HepG2 (cell line): ENCODE measurements around the gene MED12L. TPM values are rescaled to one million over a fixed set of nuclear protein-coding genes. Genes with fewer than 3 reads are reported as not detected.

Experiments used
- ADNP ChIP-seq: sonication (generic); formaldehyde crosslinking; IDR thresholded peaks from 2 replicates; pipeline ENCODE4 v1.4.0; 2020; ENCODE audit warnings: missing genetic modification reagents
- ARHGAP35 ChIP-seq: sonication (generic); formaldehyde crosslinking; IDR thresholded peaks from 2 replicates; pipeline ENCODE4 v1.9.0; 2022; ENCODE audit warnings: mild to moderate bottlenecking, inconsistent platforms, moderate library complexity, missing genetic modification reagents, borderline replicate concordance
- CCAR2 ChIP-seq: fragments of 200-400 bp; formaldehyde crosslinking; optimal IDR thresholded peaks from 2 replicates; pipeline ENCODE3; 2018; ENCODE audit warnings: low read depth, mild to moderate bottlenecking, low read length, moderate library complexity
- IRX3 ChIP-seq: sonication (generic); formaldehyde crosslinking; IDR thresholded peaks from 2 replicates; pipeline ENCODE4 v1.8.1; 2023; ENCODE audit warnings: mild to moderate bottlenecking, low read depth, missing genetic modification reagents, borderline replicate concordance
- NFYB ChIP-seq: sonication (generic); formaldehyde crosslinking; IDR thresholded peaks from 2 replicates; pipeline ENCODE4 v1.4.0; 2020; ENCODE audit warnings: missing genetic modification reagents
- RXRA ChIP-seq: sonication (generic); formaldehyde crosslinking; IDR thresholded peaks from 2 replicates; pipeline ENCODE4 v1.5.1; 2020; ENCODE audit warnings: missing genetic modification reagents
- SCMH1 ChIP-seq: sonication (generic); formaldehyde crosslinking; IDR thresholded peaks from 2 replicates; pipeline ENCODE4 v1.9.0; 2021; ENCODE audit warnings: missing genetic modification reagents, mild to moderate bottlenecking, borderline replicate concordance
- YEATS2 ChIP-seq: sonication (generic); formaldehyde crosslinking; IDR thresholded peaks from 2 replicates; pipeline ENCODE4 v1.4.0; 2020; ENCODE audit warnings: missing genetic modification reagents, borderline replicate concordance
- ZBTB38 ChIP-seq: sonication (generic); formaldehyde crosslinking; IDR thresholded peaks from 2 replicates; pipeline ENCODE4 v1.5.1; 2020; ENCODE audit warnings: mild to moderate bottlenecking, missing genetic modification reagents
- ZFY ChIP-seq: sonication (generic); formaldehyde crosslinking; IDR thresholded peaks from 2 replicates; pipeline ENCODE4 v1.4.0; 2020; ENCODE audit warnings: missing genetic modification reagents
- ZNF143 ChIP-seq: sonication (generic); formaldehyde crosslinking; IDR thresholded peaks from 2 replicates; pipeline ENCODE4 v1.4.0; 2020; ENCODE audit warnings: missing genetic modification reagents
- ZNF335 ChIP-seq: sonication (generic); formaldehyde crosslinking; IDR thresholded peaks from 2 replicates; pipeline ENCODE4 v1.4.0; 2020; ENCODE audit warnings: missing genetic modification reagents
- ZNF350 ChIP-seq: sonication (generic); formaldehyde crosslinking; IDR thresholded peaks from 2 replicates; pipeline ENCODE4 v1.4.0; 2020; ENCODE audit warnings: mild to moderate bottlenecking, low read depth, missing genetic modification reagents, borderline replicate concordance
- ZNF484 ChIP-seq: sonication (generic); formaldehyde crosslinking; IDR thresholded peaks from 2 replicates; pipeline ENCODE4 v1.5.1; 2020; ENCODE audit warnings: mild to moderate bottlenecking, low read depth, missing genetic modification reagents, borderline replicate concordance
- ZNF572 ChIP-seq: sonication (generic); formaldehyde crosslinking; IDR thresholded peaks from 2 replicates; pipeline ENCODE4 v1.5.1; 2020; ENCODE audit warnings: mild to moderate bottlenecking, missing genetic modification reagents
- ZNF781 ChIP-seq: sonication (generic); formaldehyde crosslinking; IDR thresholded peaks from 2 replicates; pipeline ENCODE4 v1.5.1; 2020; ENCODE audit warnings: borderline replicate concordance, mild to moderate bottlenecking, missing genetic modification reagents; ENCODE audit errors: not compliant biosample characterization
- ZNF839 ChIP-seq: sonication (generic); formaldehyde crosslinking; IDR thresholded peaks from 2 replicates; pipeline ENCODE4 v1.4.0; 2020; ENCODE audit warnings: missing genetic modification reagents, mild to moderate bottlenecking, borderline replicate concordance
- polyA plus RNA-seq, 8 experiments: library from polyadenylated mRNA; depleted of rRNA in 3 of 8; stranded (reverse) in 7 of 8; unstranded in 1 of 8; fragments of >200 nt; fragmentation: Illumina TruSeq in 4 of 8; extraction: Trizol in 4 of 8; gene quantifications; 2 replicates each; pipeline versions ENCODE4 v1.2.1 to v1.2.3, GENCODE V29; 2011 to 2016; ENCODE audit warnings: low read depth in 4 of 8, missing spikeins in 1 of 8, mixed read lengths in 1 of 8; ENCODE audit not compliant: insufficient read depth in 1 of 8
- total RNA-seq, 5 experiments: library from RNA; depleted of rRNA; stranded (reverse); fragments of >200 nt; fragmentation: Illumina TruSeq; extraction: Trizol; gene quantifications; 2 replicates each; pipeline ENCODE4 v1.2.3, GENCODE V29; 2016; ENCODE audit warnings: low read depth in 1 of 5
- TF ChIP-seq, protein P1 (sequence below): sonication (generic); formaldehyde crosslinking; IDR thresholded peaks from 2 replicates; pipeline ENCODE4 v1.4.0; 2020; ENCODE audit warnings: mild to moderate bottlenecking, missing genetic modification reagents
- TF ChIP-seq, protein P2 (sequence below), 2 experiments: sonication (generic) in 1 of 2; formaldehyde crosslinking in 1 of 2; IDR thresholded peaks; 2 replicates each; pipeline versions ENCODE4 v1.4.0 to v1.6.1; 2018 to 2020; ENCODE audit warnings: missing genetic modification reagents in 2 of 2, borderline replicate concordance in 1 of 2, low read depth in 1 of 2, mild to moderate bottlenecking in 1 of 2, missing biosample characterization in 1 of 2
- TF ChIP-seq, protein P3 (sequence below): sonication (generic); formaldehyde crosslinking; IDR thresholded peaks from 2 replicates; pipeline ENCODE4 v1.5.0; 2020; ENCODE audit warnings: mild to moderate bottlenecking, missing genetic modification reagents

The MED12L gene
- total and polyA plus RNA-seq, 2 of the 13 experiments (the other 11 are each of a cell fraction or from before 2014, with no cell fraction given) = 0.07 to 0.64 TPM

DNA sequence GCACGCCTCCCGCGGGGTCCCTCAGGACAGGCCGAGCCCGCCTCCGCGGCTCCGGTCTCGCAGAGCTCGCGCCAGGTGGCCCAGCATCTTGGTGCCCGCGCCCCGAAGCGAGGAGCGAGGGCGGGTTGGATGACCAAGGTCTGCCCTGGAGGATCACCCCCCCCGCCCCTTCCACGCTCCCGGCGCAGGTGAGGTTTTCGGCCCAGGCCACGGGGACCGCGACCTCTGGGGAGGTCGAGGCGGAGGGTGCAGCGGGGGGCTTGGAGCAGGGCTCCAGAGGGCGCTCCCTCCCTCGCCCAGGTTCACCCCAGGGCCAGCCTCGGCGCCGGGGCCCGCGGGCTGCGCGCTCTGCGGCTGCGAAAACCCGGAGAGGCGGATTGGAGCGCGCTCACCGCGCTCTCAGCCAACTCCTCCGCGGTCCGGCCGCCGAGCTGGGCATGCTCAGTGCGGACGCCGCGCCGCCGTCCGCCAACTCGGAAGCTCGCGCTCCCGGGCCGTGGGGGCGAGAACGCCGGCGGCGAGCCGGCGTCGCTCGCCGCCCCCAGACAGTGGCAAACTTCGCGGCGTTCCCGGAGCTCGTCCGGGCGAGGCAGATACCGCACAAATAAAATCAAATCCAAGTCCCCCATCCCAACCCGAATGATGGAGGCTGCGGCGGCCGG is at the start of gene MED12L (continued):
- TF ChIP-seq, protein P1, sequence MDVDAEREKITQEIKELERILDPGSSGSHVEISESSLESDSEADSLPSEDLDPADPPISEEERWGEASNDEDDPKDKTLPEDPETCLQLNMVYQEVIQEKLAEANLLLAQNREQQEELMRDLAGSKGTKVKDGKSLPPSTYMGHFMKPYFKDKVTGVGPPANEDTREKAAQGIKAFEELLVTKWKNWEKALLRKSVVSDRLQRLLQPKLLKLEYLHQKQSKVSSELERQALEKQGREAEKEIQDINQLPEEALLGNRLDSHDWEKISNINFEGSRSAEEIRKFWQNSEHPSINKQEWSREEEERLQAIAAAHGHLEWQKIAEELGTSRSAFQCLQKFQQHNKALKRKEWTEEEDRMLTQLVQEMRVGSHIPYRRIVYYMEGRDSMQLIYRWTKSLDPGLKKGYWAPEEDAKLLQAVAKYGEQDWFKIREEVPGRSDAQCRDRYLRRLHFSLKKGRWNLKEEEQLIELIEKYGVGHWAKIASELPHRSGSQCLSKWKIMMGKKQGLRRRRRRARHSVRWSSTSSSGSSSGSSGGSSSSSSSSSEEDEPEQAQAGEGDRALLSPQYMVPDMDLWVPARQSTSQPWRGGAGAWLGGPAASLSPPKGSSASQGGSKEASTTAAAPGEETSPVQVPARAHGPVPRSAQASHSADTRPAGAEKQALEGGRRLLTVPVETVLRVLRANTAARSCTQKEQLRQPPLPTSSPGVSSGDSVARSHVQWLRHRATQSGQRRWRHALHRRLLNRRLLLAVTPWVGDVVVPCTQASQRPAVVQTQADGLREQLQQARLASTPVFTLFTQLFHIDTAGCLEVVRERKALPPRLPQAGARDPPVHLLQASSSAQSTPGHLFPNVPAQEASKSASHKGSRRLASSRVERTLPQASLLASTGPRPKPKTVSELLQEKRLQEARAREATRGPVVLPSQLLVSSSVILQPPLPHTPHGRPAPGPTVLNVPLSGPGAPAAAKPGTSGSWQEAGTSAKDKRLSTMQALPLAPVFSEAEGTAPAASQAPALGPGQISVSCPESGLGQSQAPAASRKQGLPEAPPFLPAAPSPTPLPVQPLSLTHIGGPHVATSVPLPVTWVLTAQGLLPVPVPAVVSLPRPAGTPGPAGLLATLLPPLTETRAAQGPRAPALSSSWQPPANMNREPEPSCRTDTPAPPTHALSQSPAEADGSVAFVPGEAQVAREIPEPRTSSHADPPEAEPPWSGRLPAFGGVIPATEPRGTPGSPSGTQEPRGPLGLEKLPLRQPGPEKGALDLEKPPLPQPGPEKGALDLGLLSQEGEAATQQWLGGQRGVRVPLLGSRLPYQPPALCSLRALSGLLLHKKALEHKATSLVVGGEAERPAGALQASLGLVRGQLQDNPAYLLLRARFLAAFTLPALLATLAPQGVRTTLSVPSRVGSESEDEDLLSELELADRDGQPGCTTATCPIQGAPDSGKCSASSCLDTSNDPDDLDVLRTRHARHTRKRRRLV = no peak
- TF ChIP-seq CCAR2 (no peak), ZNF143 (CRISPR knock-in tag) (no peak), ZNF335 (no peak), ZNF350 (0 out of 2 replicates have a peak, but pooled peaks have one; percentile 60), ZNF839 (no peak), RXRA (CRISPR knock-in tag) (peak; percentile 40; the same call in 1 of the 2 replicates), ADNP (CRISPR knock-in tag) (no peak), ZFY (CRISPR knock-in tag) (peak; percentile 42), ZNF572 (CRISPR knock-in tag) (no peak), NFYB (CRISPR knock-in tag) (no peak), YEATS2 (CRISPR knock-in tag) (no peak), SCMH1 (CRISPR knock-in tag) (no peak), ZNF484 (no peak), ARHGAP35 (CRISPR knock-in tag) (no peak; the same call in 1 of the 2 replicates), IRX3 (CRISPR knock-in tag) (no peak), ZBTB38 (CRISPR knock-in tag) (no peak), ZNF781 (CRISPR knock-in tag) (no peak)
- TF ChIP-seq, protein P2, sequence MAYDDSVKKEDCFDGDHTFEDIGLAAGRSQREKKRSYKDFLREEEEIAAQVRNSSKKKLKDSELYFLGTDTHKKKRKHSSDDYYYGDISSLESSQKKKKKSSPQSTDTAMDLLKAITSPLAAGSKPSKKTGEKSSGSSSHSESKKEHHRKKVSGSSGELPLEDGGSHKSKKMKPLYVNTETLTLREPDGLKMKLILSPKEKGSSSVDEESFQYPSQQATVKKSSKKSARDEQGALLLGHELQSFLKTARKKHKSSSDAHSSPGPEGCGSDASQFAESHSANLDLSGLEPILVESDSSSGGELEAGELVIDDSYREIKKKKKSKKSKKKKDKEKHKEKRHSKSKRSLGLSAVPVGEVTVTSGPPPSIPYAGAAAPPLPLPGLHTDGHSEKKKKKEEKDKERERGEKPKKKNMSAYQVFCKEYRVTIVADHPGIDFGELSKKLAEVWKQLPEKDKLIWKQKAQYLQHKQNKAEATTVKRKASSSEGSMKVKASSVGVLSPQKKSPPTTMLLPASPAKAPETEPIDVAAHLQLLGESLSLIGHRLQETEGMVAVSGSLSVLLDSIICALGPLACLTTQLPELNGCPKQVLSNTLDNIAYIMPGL (CRISPR knock-in tag; IDR thresholded peaks at IDR 0.05; ENCODE audit: borderline replicate concordance in 1 of 2, low read depth in 1 of 2) = peak; percentile 48 to 64; a peak in 3 of 4 replicates
- TF ChIP-seq, protein P3, sequence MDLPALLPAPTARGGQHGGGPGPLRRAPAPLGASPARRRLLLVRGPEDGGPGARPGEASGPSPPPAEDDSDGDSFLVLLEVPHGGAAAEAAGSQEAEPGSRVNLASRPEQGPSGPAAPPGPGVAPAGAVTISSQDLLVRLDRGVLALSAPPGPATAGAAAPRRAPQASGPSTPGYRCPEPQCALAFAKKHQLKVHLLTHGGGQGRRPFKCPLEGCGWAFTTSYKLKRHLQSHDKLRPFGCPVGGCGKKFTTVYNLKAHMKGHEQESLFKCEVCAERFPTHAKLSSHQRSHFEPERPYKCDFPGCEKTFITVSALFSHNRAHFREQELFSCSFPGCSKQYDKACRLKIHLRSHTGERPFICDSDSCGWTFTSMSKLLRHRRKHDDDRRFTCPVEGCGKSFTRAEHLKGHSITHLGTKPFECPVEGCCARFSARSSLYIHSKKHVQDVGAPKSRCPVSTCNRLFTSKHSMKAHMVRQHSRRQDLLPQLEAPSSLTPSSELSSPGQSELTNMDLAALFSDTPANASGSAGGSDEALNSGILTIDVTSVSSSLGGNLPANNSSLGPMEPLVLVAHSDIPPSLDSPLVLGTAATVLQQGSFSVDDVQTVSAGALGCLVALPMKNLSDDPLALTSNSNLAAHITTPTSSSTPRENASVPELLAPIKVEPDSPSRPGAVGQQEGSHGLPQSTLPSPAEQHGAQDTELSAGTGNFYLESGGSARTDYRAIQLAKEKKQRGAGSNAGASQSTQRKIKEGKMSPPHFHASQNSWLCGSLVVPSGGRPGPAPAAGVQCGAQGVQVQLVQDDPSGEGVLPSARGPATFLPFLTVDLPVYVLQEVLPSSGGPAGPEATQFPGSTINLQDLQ (CRISPR knock-in tag) = no peak
